HG03571 (cell line): ENCODE data around the gene MASP2.
A peak's percentile ranks its signal among the peaks of the same experiment; 100 is the strongest.
"Not testable (repeated sequence)": the region's sequence is repeated elsewhere in the genome, so short reads cannot be mapped to it uniquely, and the experiment has no call there.

ENCODE experiments used
- ATAC-seq: cut with Tn5 transposase; IDR thresholded peaks from one replicate; pipeline ENCODE4 v1.9.1; 2021; ENCODE audit not compliant: unreplicated experiment

The MASP2 gene

GRCh38 chr1:10992004-10992403 is 55.0 kb downstream of the MASP2 start:
- not testable (repeated sequence) for ATAC-seq

- no peak for ATAC-seq
These were observed 56.2 kb downstream of the MASP2 start for GRCh38 chr1:10990828-10991227.

DNA sequence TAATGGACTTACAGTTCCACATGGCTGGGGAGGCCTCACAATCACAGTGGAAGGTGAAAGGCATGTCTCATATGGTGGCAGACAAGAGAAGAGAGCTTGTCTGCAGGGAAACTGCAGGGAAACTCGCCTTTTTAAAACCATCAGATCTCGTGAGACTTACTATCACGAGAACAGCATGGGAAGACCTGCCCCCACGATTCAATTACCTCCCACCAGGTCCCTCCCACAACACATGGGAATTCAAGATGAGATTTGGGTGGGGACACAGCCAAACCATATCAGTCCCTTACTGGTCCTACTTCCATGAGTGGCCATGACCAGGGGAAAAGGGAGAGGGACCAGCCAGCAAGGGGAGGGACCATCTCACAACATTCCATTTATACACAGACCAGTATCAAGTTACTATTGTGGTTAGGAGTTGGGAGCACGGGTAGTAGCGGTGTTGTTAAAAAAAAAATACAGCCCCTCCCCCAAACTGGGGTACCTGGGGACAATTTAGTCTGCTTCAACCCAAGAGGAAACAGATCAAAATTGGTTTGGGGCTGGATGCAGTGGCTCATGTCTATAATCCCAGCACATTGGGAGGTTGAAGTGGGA is 57.0 kb downstream of the MASP2 start:
- ATAC-seq, result not testable (repeated sequence)

GRCh38 chr1:10989095-10989494 is 57.9 kb downstream of the MASP2 start:
- ATAC-seq, result no peak

DNA sequence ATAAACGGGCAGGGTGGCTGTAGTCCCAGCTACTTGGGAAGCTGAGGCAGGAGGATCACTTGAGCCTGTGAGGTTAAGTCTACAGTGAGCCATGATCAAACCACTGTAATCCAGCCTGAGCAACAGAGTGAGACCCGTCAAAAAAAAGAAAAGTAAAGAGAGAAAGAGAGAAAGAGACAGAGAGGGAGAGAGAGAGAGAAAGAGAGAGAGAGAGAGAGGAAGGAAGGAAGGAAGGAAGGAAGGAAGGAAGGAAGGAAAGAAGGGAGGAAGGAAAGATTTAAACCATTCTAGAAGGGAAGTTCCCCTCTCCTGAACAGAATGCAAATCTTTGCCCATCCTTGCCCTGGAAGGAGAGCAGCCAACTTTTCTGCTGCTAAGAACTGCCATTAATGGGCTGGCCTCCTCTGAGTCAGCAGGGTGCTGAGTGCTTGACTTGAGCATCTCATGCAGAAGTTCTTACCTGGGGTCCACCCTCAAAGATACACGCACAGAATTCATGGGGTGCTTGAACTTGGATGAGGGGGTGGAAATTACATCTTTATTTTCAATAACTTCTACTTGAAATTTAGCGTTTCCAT is 59.1 kb downstream of the MASP2 start:
- no peak for ATAC-seq

- peak; percentile 10 for ATAC-seq
These were observed 60.5 kb downstream of the MASP2 start for GRCh38 chr1:10986525-10986890.

- ATAC-seq, result no peak
These were observed 66.0 kb downstream of the MASP2 start for GRCh38 chr1:10980841-10981727.

DNA sequence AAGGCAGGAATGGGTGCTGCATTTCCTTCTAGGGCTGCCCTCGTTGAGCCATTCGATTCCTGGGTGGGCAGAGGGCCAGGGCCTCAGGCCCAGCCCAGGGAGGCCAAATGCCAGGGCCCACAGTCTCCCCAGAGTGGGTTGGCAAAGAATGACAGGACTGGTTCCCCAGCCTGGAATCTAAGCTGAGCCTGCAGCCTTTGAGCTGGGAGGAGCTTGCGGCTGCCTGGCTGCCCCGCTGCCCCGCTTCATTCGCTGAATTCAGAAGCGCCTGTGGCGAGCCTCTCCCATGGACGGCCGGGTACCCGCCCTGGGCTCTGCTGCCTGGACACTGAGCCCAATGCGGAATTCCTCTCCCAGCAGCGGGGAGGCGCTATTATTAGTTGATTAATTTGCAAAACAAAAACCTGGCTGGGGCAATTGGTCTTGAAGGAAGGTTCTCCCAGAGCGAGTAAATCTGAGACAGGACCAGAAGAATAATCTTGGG is 66.9 kb downstream of the MASP2 start:
- no peak for ATAC-seq

DNA sequence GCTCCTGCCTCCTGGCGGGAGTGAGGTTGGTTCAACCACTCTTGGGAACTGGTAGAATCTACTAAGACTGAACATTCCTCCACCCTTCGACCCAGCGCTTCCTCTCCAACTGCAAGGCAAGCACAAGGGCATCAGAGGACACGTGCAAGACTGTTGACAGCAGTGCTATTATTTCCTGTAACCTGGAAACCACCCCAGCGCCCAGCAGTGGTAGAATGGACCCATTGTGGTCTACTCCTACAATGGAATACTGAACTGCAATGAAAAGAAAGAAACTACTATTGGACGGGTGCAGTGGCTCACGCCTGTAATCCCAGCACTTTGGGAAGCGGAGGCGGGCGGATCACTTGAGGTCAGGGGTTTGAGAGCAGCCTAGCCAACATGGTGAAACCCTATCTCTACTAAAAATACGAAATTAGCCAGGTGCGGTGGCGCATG is 67.5 kb downstream of the MASP2 start:
- ATAC-seq, result no peak

DNA sequence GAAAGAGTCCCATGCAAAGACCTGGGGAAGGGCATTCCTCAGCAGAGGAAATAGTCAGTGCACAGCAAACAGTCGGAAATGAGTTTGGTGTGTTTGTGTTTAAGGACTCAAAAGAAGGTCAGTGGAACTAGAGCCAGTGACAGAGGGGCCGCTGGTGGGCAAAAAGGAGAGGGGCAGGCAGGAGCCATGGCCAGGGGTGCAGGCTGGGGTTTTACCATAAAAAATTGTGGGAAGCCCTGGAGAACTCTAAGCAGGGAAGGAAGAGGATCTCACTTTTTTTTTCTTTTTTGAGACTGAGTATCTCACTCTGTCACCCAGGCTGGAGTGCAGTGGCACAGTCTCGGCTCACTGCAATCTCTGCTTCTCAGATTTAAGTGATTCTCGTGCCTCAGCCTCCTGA is 68.3 kb downstream of the MASP2 start:
- no peak for ATAC-seq
